HepG2 (cell line): ENCODE measurements around the gene SUSD3. TPM values are rescaled to one million over a fixed set of nuclear protein-coding genes. Genes with fewer than 3 reads are reported as not detected.

Source experiments
- ARNT ChIP-seq: fragments of 450-650 bp; IDR thresholded peaks from 2 replicates; pipeline ENCODE4 v1.6.1; 2017
- CEBPG ChIP-seq: IDR thresholded peaks from 2 replicates; pipeline ENCODE4 v1.6.1; 2016
- FOXJ3 ChIP-seq: sonication (generic); formaldehyde crosslinking; IDR thresholded peaks from 2 replicates; pipeline ENCODE4 v1.4.0; 2020; ENCODE audit warnings: missing genetic modification reagents, mild to moderate bottlenecking, borderline replicate concordance
- HNF4A ChIP-seq: sonication (generic); formaldehyde crosslinking; IDR thresholded peaks from 2 replicates; pipeline ENCODE4 v1.4.0; 2020; ENCODE audit warnings: missing genetic modification reagents
- HNF4G ChIP-seq, 2 experiments: sonication (generic) in 1 of 2; formaldehyde crosslinking in 1 of 2; IDR thresholded peaks; 2 replicates each; pipeline versions ENCODE4 v1.4.0 to v1.6.1; 2011 to 2020; ENCODE audit warnings: borderline replicate concordance in 2 of 2, low read depth in 2 of 2, mild to moderate bottlenecking in 2 of 2, low read length in 1 of 2, missing genetic modification reagents in 1 of 2, moderate library complexity in 1 of 2
- HNRNPLL ChIP-seq: fragments of 200-400 bp; formaldehyde crosslinking; IDR thresholded peaks from 2 replicates; pipeline ENCODE4 v1.6.1; 2017; ENCODE audit warnings: mild to moderate bottlenecking, low read depth, low read length; ENCODE audit not compliant: poor library complexity, severe bottlenecking
- IRX3 ChIP-seq: sonication (generic); formaldehyde crosslinking; IDR thresholded peaks from 2 replicates; pipeline ENCODE4 v1.8.1; 2023; ENCODE audit warnings: mild to moderate bottlenecking, low read depth, missing genetic modification reagents, borderline replicate concordance
- MTA1 ChIP-seq: sonication (generic); formaldehyde crosslinking; IDR thresholded peaks from 2 replicates; pipeline ENCODE4 v1.4.0; 2020; ENCODE audit warnings: missing genetic modification reagents, mild to moderate bottlenecking, borderline replicate concordance
- MTERF4 ChIP-seq: sonication (generic); formaldehyde crosslinking; IDR thresholded peaks from 2 replicates; pipeline ENCODE4 v1.8.0; 2023; ENCODE audit warnings: mild to moderate bottlenecking, missing genetic modification reagents
- MXD3 ChIP-seq: IDR thresholded peaks from 2 replicates; pipeline ENCODE4 v1.6.1; 2016; ENCODE audit warnings: mild to moderate bottlenecking, missing biosample characterization, missing genetic modification reagents
- PITX1 ChIP-seq: sonication (generic); formaldehyde crosslinking; IDR thresholded peaks from 2 replicates; pipeline ENCODE4 v1.5.1; 2020; ENCODE audit warnings: mild to moderate bottlenecking, missing genetic modification reagents
- POGK ChIP-seq: sonication (generic); formaldehyde crosslinking; conservative IDR thresholded peaks from 2 replicates; pipeline ENCODE4 v1.8.0; 2022; ENCODE audit warnings: mild to moderate bottlenecking, moderate library complexity, missing genetic modification reagents
- RBM39 ChIP-seq: fragments of 200-400 bp; formaldehyde crosslinking; IDR thresholded peaks from one replicate; pipeline ENCODE4 v1.6.1; 2018; ENCODE audit warnings: antibody characterized with exemption, mild to moderate bottlenecking, low read depth, low read length; ENCODE audit not compliant: poor library complexity, severe bottlenecking
- SIN3A ChIP-seq: IDR thresholded peaks from 2 replicates; pipeline ENCODE4 v1.6.1; 2011; ENCODE audit warnings: low read depth, mild to moderate bottlenecking, control low read depth, low read length, borderline replicate concordance
- SSRP1 ChIP-seq: IDR thresholded peaks from 2 replicates; pipeline ENCODE4 v1.6.1; 2016; ENCODE audit warnings: control low read depth
- TP53 ChIP-seq: sonication (generic); formaldehyde crosslinking; conservative IDR thresholded peaks from 2 replicates; pipeline ENCODE4 v1.4.0; 2020; ENCODE audit warnings: missing genetic modification reagents
- ZFP36L1 ChIP-seq: sonication (generic); formaldehyde crosslinking; IDR thresholded peaks from 2 replicates; pipeline ENCODE4 v1.8.0; 2022; ENCODE audit warnings: mild to moderate bottlenecking, missing genetic modification reagents, moderate library complexity
- ZNF143 ChIP-seq: sonication (generic); formaldehyde crosslinking; IDR thresholded peaks from 2 replicates; pipeline ENCODE4 v1.4.0; 2020; ENCODE audit warnings: missing genetic modification reagents
- ZNF354B ChIP-seq: sonication (generic); formaldehyde crosslinking; IDR thresholded peaks from 2 replicates; pipeline ENCODE4 v1.8.0; 2022; ENCODE audit warnings: mild to moderate bottlenecking, missing genetic modification reagents
- ZNF564 ChIP-seq: sonication (generic); formaldehyde crosslinking; IDR thresholded peaks from 2 replicates; pipeline ENCODE4 v1.8.1; 2023; ENCODE audit warnings: mild to moderate bottlenecking, missing genetic modification reagents
- ZNF605 ChIP-seq: sonication (generic); formaldehyde crosslinking; IDR thresholded peaks from 2 replicates; pipeline ENCODE4 v1.8.0; 2022; ENCODE audit warnings: mild to moderate bottlenecking, missing genetic modification reagents
- ZNF607 ChIP-seq: sonication (generic); formaldehyde crosslinking; IDR thresholded peaks from 2 replicates; pipeline ENCODE4 v1.5.1; 2020; ENCODE audit warnings: missing genetic modification reagents, mild to moderate bottlenecking, borderline replicate concordance
- ZZZ3 ChIP-seq: sonication (generic); formaldehyde crosslinking; IDR thresholded peaks from 2 replicates; pipeline ENCODE4 v1.4.0; 2020; ENCODE audit warnings: missing genetic modification reagents, mild to moderate bottlenecking, borderline replicate concordance
- polyA plus RNA-seq, 8 experiments: library from polyadenylated mRNA; depleted of rRNA in 3 of 8; stranded (reverse) in 7 of 8; unstranded in 1 of 8; fragments of >200 nt; fragmentation: Illumina TruSeq in 4 of 8; extraction: Trizol in 4 of 8; gene quantifications; 2 replicates each; pipeline versions ENCODE4 v1.2.1 to v1.2.3, GENCODE V29; 2011 to 2016; ENCODE audit warnings: low read depth in 4 of 8, missing spikeins in 1 of 8, mixed read lengths in 1 of 8; ENCODE audit not compliant: insufficient read depth in 1 of 8
- total RNA-seq, 5 experiments: library from RNA; depleted of rRNA; stranded (reverse); fragments of >200 nt; fragmentation: Illumina TruSeq; extraction: Trizol; gene quantifications; 2 replicates each; pipeline ENCODE4 v1.2.3, GENCODE V29; 2016; ENCODE audit warnings: low read depth in 1 of 5
- TF ChIP-seq, protein P1 (sequence below): sonication (generic); formaldehyde crosslinking; IDR thresholded peaks from 2 replicates; pipeline ENCODE4 v1.5.0; 2020; ENCODE audit warnings: missing genetic modification reagents
- TF ChIP-seq, protein P2 (sequence below): sonication (generic); formaldehyde crosslinking; IDR thresholded peaks from 2 replicates; pipeline ENCODE4 v1.8.1; 2023; ENCODE audit warnings: missing genetic modification reagents, mild to moderate bottlenecking, borderline replicate concordance

The SUSD3 gene
- total and polyA plus RNA-seq, 2 of the 13 experiments (the other 11 are each of a cell fraction or from before 2014, with no cell fraction given), result 7.0 to 9.1 TPM

- TF ChIP-seq ZNF607 (no peak; the same call in 1 of the 2 replicates), ZNF605 (CRISPR knock-in tag) (no peak), ZNF354B (no peak), ZZZ3 (no peak), ARNT (no peak), TP53 (no peak), PITX1 (CRISPR knock-in tag) (no peak), MTERF4 (CRISPR knock-in tag) (no peak), CEBPG (CRISPR knock-in tag) (no peak), ZNF143 (CRISPR knock-in tag) (no peak), HNF4A (no peak), SSRP1 (CRISPR knock-in tag) (no peak), ZNF564 (CRISPR knock-in tag) (peak; percentile 71), HNF4G (IDR thresholded peaks at IDR 0.05; ENCODE audit: borderline replicate concordance, low read depth, low read length) (no peak), HNF4G (CRISPR knock-in tag; IDR thresholded peaks at IDR 0.05; ENCODE audit: borderline replicate concordance, low read depth) (no peak), RBM39 (no peak), ZFP36L1 (CRISPR knock-in tag) (no peak), IRX3 (CRISPR knock-in tag) (0 out of 2 replicates have a peak, but pooled peaks have one; percentile 10), MXD3 (CRISPR knock-in tag) (no peak; the same call in 1 of the 2 replicates), SIN3A (peak; percentile 31; the same call in 1 of the 2 replicates), MTA1 (CRISPR knock-in tag) (no peak), FOXJ3 (CRISPR knock-in tag) (no peak), HNRNPLL (peak; percentile 69), POGK (CRISPR knock-in tag) (peak; percentile 73)
- TF ChIP-seq, protein P1, sequence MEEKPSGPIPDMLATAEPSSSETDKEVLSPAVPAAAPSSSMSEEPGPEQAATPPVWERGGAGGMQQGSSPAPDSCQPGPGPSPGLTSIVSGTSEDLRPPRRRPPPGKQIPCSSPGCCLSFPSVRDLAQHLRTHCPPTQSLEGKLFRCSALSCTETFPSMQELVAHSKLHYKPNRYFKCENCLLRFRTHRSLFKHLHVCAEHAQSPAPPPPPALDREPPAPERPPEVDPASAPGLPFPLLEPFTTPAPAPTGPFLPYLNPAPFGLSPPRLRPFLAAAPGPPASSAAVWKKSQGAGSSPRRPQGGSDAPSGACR, result no peak
- TF ChIP-seq, protein P2, sequence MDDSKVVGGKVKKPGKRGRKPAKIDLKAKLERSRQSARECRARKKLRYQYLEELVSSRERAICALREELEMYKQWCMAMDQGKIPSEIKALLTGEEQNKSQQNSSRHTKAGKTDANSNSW (CRISPR knock-in tag), result no peak
Measured at GRCh38 chr9:93134015-93134739, 75.7 kb downstream of the SUSD3 start, which contains the start of gene NINJ1 (continued).
